Gastrocnemius medialis (tissue), 4 donors: ENCODE results near the gene RPP25L.

ENCODE experiments used
- POLR2A ChIP-seq, 2 donors: fragments of 450-650 bp; IDR thresholded peaks; one replicate each; pipeline ENCODE4 v1.6.1; 2017; ENCODE audit warnings: antibody characterized with exemption in 2 of 2, mild to moderate bottlenecking in 2 of 2, moderate library complexity in 2 of 2
- TF ChIP-seq, protein P1 (sequence below), 5 experiments: fragments of 450-650 bp in 3 of 5; fragments of 200-600 bp in 2 of 5; sonication (generic) in 2 of 5; IDR thresholded peaks in 4 of 5; conservative IDR thresholded peaks in 1 of 5; 1 replicate in 4 of 5; 2 replicates in 1 of 5; pipeline ENCODE4 v1.5.1; 2016 to 2019; ENCODE audit warnings: antibody characterized with exemption in 5 of 5, mild to moderate bottlenecking in 3 of 5, moderate library complexity in 3 of 5

DNA sequence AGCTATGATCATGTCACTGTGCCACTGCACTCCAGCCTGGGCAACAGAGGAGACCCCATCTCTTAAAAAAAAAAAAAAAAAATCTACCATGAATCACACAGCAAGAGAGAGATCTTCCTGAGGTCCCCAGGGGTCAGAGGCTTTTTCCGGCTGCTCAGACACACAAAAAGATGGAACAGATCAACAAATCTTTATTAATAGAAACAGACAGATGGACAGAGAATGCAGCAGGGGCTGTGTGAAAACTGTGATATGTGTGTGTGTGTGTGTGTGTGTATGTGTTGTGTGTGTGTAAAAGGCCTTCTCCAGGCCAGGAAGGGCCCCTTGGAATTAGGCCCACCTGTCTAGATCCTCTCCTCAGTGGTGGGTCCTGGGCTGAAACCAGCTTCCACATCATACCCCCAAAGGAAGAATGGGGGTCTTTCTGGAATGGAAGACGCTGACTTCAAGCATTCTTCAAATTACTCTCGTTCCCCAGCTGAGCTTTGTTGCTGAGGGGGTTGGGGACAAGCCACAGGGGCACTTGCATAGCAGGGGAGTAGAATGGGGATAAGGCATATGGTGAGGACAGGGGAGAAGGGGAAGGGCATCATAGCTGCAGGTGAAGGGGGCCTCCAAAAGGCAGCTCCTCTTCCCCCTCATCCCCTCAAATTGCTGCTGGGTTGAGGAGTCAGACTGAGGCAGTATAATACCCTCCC lies 22.8 kb upstream of the RPP25L start:
- TF ChIP-seq, protein P1, sequence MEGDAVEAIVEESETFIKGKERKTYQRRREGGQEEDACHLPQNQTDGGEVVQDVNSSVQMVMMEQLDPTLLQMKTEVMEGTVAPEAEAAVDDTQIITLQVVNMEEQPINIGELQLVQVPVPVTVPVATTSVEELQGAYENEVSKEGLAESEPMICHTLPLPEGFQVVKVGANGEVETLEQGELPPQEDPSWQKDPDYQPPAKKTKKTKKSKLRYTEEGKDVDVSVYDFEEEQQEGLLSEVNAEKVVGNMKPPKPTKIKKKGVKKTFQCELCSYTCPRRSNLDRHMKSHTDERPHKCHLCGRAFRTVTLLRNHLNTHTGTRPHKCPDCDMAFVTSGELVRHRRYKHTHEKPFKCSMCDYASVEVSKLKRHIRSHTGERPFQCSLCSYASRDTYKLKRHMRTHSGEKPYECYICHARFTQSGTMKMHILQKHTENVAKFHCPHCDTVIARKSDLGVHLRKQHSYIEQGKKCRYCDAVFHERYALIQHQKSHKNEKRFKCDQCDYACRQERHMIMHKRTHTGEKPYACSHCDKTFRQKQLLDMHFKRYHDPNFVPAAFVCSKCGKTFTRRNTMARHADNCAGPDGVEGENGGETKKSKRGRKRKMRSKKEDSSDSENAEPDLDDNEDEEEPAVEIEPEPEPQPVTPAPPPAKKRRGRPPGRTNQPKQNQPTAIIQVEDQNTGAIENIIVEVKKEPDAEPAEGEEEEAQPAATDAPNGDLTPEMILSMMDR (IDR thresholded peaks at IDR 0.05 in 4 of 5, conservative IDR thresholded peaks at IDR 0.05 in 1 of 5): no peak
- TF ChIP-seq POLR2A (IDR thresholded peaks at IDR 0.05): no peak
